Activated T-cell treated with anti-CD3 and anti-CD28 coated beads for 24 hours (primary cell): ENCODE results near the gene ARHGAP45.
A peak's percentile ranks its signal among the peaks of the same experiment; 100 is the strongest.

Experiments used
- DNase-seq: peaks from one replicate; pipeline ENCODE4 v3.0.0-alpha.2; 2020; ENCODE audit warnings: low read depth

Gene ARHGAP45

DNA sequence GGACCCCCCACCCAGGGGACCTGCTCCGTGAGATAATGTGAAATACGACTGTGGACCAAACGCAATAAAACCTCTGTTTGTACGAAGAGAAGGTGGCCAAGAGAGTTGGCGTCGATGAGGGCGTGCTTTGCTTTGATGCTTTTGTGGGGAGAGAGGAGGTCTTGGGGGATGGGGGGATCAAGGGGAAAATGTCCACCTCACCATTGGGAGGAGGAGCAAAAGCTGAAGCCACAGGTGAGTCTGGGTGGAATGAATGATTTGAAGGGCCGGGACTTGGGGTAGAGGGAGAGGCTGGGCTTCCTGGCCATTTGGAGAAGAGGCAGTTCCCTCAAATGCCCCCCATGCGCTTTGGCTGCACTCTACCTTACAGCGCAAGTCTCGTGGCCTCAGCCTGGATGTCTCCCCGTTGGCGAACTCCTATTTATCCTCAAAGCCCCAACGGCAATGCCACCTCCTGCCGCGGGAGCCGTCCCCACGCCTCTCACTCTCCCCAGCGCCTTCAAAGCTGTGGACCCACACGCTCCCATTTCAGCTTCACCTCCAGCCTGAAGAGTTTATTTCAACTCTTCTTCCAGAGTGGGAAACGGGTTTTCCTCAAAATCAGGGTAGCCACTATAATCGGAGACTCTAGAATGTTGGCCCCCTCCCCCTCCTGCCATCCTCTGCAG is 27.9 kb upstream of the ARHGAP45 start:
- no peak for DNase-seq

DNA sequence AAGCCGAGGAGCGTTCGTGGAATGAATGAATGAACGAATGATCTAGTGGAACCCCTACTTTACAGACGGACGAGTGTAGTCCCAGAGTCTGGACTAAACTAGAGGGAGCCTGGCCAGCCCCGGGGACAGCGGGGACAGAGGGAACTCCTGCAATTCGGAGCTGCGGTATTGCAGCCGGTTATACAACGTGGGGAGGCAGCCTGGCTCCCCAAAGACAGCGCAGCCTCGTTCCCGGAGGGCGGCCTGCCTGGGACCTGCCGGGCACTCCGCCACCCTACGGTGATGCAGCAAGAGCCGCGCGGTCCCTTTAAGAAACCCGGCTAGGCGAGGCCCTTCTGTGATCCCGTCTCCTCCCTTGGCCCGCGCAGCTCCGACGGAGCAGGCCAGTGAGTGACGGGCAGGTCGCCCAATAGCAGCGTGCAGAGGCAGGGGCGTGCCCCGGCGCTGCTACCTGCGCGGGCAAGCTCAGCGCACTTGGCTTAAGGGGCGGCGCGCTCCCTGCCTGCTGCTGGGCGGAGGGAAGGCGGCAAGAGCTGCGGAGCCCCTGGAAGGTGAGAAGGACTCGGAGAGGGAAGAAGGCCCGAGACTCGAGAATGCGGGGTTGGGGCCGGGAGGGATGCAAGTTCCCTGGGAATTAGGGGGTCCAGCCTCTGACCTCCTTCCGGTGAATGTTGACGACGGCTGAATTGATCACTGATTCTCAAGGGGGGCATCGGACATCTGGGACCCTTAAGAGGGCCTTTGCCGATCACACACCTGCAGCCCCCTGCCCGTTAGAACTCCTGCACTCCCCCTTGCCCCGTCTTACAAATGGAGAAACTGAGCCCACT is 27.1 kb upstream of the ARHGAP45 start, which contains the start of gene ABCA7:
Gene ABCA7, plus strand, starts transcription at position 462 of the 830 bp plus-strand sequence. CDS start 1,255 bp downstream, outside the sequence.
- peak; percentile 98 for DNase-seq

GRCh38 chr19:1040476-1041271 is 26.3 kb upstream of the ARHGAP45 start:
- peak; percentile 87 for DNase-seq

DNA sequence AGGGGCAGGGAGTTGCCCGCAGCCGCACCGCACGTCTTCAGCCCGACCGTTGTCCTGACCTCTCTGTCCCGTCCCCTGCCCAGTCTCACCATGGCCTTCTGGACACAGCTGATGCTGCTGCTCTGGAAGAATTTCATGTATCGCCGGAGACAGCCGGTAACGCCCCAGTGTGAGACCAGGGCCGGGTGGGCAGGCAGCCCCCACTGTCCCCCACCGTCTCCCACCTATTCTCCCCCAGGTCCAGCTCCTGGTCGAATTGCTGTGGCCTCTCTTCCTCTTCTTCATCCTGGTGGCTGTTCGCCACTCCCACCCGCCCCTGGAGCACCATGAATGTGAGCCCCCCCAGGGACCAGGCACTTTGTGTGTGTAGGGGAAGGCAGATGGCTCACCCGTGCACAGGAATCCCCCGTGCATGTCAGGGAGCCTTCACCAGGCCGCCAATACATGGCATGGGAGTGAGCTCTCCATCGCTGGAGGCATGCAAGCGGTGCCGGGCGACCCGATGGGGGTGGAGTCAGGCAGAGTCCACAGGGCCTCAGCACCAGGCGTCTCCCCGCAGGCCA is 25.6 kb upstream of the ARHGAP45 start:
- DNase-seq, result no peak

DNA sequence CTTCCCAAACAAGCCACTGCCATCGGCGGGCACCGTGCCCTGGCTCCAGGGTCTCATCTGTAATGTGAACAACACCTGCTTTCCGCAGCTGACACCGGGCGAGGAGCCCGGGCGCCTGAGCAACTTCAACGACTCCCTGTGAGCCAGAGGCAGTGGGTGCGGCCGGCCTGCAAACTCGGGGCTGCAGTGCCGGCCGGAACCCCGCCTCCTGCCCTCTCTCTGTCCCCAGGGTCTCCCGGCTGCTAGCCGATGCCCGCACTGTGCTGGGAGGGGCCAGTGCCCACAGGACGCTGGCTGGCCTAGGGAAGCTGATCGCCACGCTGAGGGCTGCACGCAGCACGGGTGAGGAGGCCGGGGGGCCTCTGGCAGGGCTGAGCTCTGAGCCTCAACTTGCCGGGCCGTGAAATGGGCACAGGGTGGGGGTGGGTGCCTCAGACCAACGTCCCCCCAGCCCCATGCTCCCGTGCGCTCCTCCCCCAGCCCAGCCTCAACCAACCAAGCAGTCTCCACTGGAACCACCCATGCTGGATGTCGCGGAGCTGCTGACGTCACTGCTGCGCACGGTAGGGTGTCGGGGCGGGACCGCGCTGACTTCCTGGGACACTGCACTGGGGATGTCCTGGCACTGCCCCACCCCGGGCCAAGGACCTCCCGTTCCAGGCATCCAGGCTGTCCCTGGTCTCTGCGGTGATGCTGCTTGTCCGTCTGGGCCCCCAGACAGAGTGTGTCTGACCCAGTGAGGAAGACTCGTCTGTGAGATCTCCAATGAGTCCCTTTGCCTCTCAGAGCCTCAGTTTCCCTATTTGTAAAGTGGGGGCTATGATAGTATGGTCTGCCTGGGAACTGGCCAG is 24.9 kb upstream of the ARHGAP45 start:
- DNase-seq, result no peak

DNA sequence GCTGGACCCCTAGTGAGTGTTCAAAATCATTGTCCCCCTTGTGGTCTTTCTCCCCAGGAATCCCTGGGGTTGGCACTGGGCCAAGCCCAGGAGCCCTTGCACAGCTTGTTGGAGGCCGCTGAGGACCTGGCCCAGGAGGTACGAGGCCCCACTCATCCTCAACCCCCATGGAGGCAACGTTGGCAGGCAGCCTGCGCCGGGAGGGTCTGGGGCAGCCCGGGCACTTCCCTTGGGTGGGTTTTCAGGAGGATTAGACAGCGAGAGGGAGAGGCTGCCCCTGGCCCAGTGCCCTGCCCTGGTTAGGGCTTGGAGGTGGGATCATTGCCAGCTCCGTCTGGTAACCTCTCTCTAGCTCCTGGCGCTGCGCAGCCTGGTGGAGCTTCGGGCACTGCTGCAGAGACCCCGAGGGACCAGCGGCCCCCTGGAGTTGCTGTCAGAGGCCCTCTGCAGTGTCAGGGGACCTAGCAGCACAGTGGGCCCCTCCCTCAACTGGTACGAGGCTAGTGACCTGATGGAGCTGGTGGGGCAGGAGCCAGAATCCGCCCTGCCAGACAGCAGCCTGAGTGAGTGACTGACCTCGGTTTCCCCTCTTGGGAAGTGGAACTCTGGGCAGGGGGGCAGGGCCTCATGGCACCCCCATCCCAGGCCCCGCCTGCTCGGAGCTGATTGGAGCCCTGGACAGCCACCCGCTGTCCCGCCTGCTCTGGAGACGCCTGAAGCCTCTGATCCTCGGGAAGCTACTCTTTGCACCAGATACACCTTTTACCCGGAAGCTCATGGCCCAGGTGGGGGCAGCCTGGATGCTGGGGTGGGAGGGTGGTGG is 24.1 kb upstream of the ARHGAP45 start:
- DNase-seq, result no peak

- no peak for DNase-seq
These were observed 21.7 kb upstream of the ARHGAP45 start for GRCh38 chr19:1045247-1045603.

DNA sequence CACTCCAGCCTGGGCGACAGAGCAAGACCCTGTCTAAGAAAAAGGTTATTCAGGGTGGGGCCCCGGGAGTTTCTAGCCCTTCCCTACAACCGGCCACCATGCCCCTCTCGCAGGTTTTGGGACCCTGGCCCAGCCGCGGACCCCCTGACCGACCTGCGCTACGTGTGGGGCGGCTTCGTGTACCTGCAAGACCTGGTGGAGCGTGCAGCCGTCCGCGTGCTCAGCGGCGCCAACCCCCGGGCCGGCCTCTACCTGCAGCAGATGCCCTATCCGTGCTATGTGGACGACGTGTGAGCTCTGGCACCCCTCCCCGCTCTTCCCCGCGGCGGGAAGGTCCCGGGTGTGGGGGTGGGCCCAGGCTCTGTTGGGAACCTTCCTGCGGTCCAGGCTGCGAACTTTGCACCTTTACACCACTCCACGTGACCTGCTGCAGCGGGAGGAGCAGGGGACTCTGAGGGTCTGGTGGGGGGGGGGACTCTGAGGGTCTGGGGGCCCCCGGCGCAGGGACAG is 20.8 kb upstream of the ARHGAP45 start:
- no peak for DNase-seq

GRCh38 chr19:1046836-1047695 is 19.9 kb upstream of the ARHGAP45 start:
- no peak for DNase-seq

- DNase-seq, result no peak
These were observed 19.2 kb upstream of the ARHGAP45 start for GRCh38 chr19:1047696-1048147.

GRCh38 chr19:1049106-1049505 is 17.9 kb upstream of the ARHGAP45 start:
- DNase-seq, result no peak

- DNase-seq, result no peak
These were observed 17.2 kb upstream of the ARHGAP45 start for GRCh38 chr19:1049800-1050199.

DNA sequence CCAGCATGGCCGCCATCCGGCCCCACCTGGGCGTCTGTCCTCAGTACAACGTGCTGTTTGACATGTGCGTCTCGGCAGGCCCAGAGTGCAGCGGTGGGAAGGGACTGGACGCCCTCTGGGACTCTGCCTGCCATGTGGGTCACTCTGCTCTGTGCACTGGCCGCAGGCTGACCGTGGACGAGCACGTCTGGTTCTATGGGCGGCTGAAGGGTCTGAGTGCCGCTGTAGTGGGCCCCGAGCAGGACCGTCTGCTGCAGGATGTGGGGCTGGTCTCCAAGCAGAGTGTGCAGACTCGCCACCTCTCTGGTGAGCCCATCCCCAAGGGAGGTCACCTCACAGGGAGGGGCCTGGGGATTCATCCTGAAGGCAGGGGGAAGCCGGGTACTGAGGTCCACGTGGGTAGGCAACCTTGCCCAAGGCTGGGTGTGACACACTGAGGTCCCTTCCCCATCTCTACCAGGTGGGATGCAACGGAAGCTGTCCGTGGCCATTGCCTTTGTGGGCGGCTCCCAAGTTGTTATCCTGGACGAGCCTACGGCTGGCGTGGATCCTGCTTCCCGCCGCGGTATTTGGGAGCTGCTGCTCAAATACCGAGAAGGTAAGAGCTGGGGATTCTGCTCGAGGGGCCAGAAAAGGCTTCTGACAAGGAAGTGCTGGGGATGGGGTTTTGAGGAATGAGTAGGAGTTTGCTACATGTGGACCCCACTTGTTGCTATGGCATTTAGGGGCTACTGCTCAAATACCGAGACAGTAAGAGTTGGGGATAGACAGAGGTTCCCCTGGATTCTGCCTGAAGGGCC is 15.8 kb upstream of the ARHGAP45 start:
- no peak for DNase-seq

- DNase-seq, result no peak
These were observed 15.2 kb upstream of the ARHGAP45 start for GRCh38 chr19:1051791-1052190.

- DNase-seq, result no peak
These were observed 14.5 kb upstream of the ARHGAP45 start for GRCh38 chr19:1052349-1052975.

DNA sequence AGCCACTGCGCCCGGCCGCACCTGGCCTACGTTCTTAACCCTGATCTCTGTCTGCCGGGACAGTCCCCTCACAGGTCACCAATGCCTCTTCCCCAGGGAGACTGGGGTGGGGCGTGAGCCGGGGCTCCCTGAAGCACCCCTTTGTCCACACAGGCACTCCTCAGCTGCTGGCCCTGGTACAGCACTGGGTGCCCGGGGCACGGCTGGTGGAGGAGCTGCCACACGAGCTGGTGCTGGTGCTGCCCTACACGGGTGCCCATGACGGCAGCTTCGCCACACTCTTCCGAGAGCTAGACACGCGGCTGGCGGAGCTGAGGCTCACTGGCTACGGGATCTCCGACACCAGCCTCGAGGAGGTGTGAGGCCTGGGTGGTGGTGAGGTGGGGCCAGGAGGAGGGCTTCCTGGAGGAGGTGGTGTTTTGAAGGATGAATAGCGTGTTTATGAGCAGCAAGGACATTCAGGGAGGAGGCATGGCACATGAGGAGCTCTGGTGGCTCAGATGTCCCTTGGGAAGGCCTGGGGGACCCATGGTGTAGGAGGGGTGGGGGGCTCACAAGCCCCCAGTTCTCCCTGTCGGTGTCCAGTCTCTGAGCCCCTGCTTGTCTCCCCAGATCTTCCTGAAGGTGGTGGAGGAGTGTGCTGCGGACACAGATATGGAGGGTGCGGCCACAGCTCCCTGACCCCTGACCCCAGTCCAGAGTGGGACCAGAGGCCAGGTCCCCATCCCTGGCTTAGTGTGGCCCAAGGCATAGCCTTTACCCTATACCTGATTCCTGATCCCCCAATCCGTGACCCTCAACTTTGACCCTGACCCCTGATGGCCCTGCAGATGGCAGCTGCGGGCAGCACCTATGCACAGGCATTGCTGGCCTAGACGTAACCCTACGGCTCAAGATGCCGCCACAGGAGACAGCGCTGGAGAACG is 13.5 kb upstream of the ARHGAP45 start:
- DNase-seq, result no peak
